Muscle of arm (tissue), 12 donors: ENCODE measurements around the gene ERMAP. TPM values are rescaled to one million over a fixed set of nuclear protein-coding genes. Genes with fewer than 3 reads are reported as not detected.
"Not testable (repeated sequence)": the region's sequence is repeated elsewhere in the genome, so short reads cannot be mapped to it uniquely, and the experiment has no call there.

Experiments
- DNase-seq: peaks from one replicate; pipeline ENCODE4 v3.0.0-alpha.2; 2013
- polyA plus RNA-seq, 12 donors: library from polyadenylated mRNA; unstranded; fragments of 120-200 nt; gene quantifications; one replicate each; pipeline ENCODE4 v1.2.1, GENCODE V29; 2013; ENCODE audit not compliant: insufficient read length in 12 of 12

Gene ERMAP
- polyA plus RNA-seq, 12 donors: 7.9 to 26.6 (median 9.2) TPM; not detected in 1

- not testable (repeated sequence) for DNase-seq
These were observed 56.2 kb downstream of the ERMAP start for GRCh38 chr1:42873108-42873507.

- DNase-seq: no peak
These were observed 56.7 kb downstream of the ERMAP start for GRCh38 chr1:42873670-42874069.

- no peak for DNase-seq
These were observed 59.1 kb downstream of the ERMAP start for GRCh38 chr1:42876009-42876408.

- DNase-seq: no peak
These were observed 60.5 kb downstream of the ERMAP start for GRCh38 chr1:42877380-42877779.

GRCh38 chr1:42880384-42880783, 63.5 kb downstream of the ERMAP start:
- DNase-seq: no peak

GRCh38 chr1:42886046-42886739, 69.3 kb downstream of the ERMAP start:
- DNase-seq: no peak

GRCh38 chr1:42886800-42887199, 69.9 kb downstream of the ERMAP start:
- no peak for DNase-seq

- DNase-seq: no peak
These were observed 70.4 kb downstream of the ERMAP start for GRCh38 chr1:42887366-42887765.

GRCh38 chr1:42888013-42888633, 71.2 kb downstream of the ERMAP start:
- DNase-seq: no peak

GRCh38 chr1:42889264-42889663, 72.3 kb downstream of the ERMAP start:
- DNase-seq: no peak

- no peak for DNase-seq
These were observed 74.7 kb downstream of the ERMAP start for GRCh38 chr1:42891465-42892138.

Other genes with a start within 250 kb of the ERMAP start
- 10 to 100 TPM in 11 of 12 donors, not detected in 1; 22.9 to 49.3 (median 38.7) TPM for gene PPIH, start 158.7 kb upstream of the ERMAP start, polyA plus RNA-seq
- gene YBX1, start 134.7 kb upstream of the ERMAP start, polyA plus RNA-seq: 1,000 to 10,000 TPM in 4 of 12 donors, 100 to 1,000 TPM in 8; 675 to 1,051 (median 970) TPM
- 1 to 10 TPM in 4 of 12 donors, under 1 TPM in 6, not detected in 2; 0.27 to 2.2 (median 0.72) TPM for gene CLDN19, start 76.9 kb upstream of the ERMAP start, polyA plus RNA-seq
- gene P3H1, start 50.1 kb upstream of the ERMAP start, polyA plus RNA-seq: 100 to 1,000 TPM in 1 of 12 donors, 10 to 100 TPM in 10, not detected in 1; 48.7 to 102 (median 58.2) TPM
- 10 to 100 TPM in 9 of 12 donors, 1 to 10 TPM in 2, not detected in 1; 7.6 to 20.0 (median 12.2) TPM for gene C1orf50, start 49.9 kb upstream of the ERMAP start, polyA plus RNA-seq
- gene TMEM269, start 32.1 kb upstream of the ERMAP start, polyA plus RNA-seq: 1 to 10 TPM in 4 of 12 donors, under 1 TPM in 6, not detected in 2; 0.41 to 1.2 (median 0.79) TPM
- 10 to 100 TPM in 11 of 12 donors, not detected in 1; 39.5 to 66.3 (median 48.9) TPM for gene SVBP, start 275 bp downstream of the ERMAP start, polyA plus RNA-seq
- 10 to 100 TPM in 6 of 12 donors, 1 to 10 TPM in 5, not detected in 1; 8.5 to 16.3 (median 10.5) TPM for gene ZNF691, start 29.5 kb downstream of the ERMAP start, polyA plus RNA-seq
- 10 to 100 TPM in 11 of 12 donors, not detected in 1; 16.5 to 99.0 (median 23.9) TPM for gene SLC2A1, start 141.7 kb downstream of the ERMAP start, polyA plus RNA-seq